K562 (cell line): Measurements from ENCODE around the gene PGBD1. TPM values are rescaled to one million over a fixed set of nuclear protein-coding genes. Genes with fewer than 3 reads are reported as not detected.

Experiments used
- BRF1 ChIP-seq: IDR thresholded peaks from 3 replicates; pipeline ENCODE4 v1.6.1; 2011; ENCODE audit warnings: borderline replicate concordance, mild to moderate bottlenecking; ENCODE audit not compliant: insufficient read length; ENCODE audit errors: extremely low read depth
- DIDO1 ChIP-seq: fragments of 450-650 bp; IDR thresholded peaks from 2 replicates; pipeline ENCODE4 v1.6.1; 2016; ENCODE audit warnings: low read depth, missing biosample characterization, missing genetic modification characterization
- EHMT2 ChIP-seq: fragments of 450-650 bp; IDR thresholded peaks from 2 replicates; pipeline ENCODE4 v1.6.1; 2018; ENCODE audit warnings: antibody characterized with exemption
- EP300 ChIP-seq: IDR thresholded peaks from 2 replicates; pipeline ENCODE4 v1.6.1; 2012; ENCODE audit warnings: low read length, improper control_type of control experiment
- FOXM1 ChIP-seq, 2 experiments: fragments of 450-650 bp in 1 of 2; sonication (generic) in 1 of 2; formaldehyde crosslinking in 1 of 2; IDR thresholded peaks; 2 replicates each; pipeline versions ENCODE4 v1.6.1 to v1.9.0; 2017 to 2022; ENCODE audit warnings: low read depth in 2 of 2, mild to moderate bottlenecking in 2 of 2, missing genetic modification reagents in 1 of 2, moderate library complexity in 1 of 2
- IRF9 ChIP-seq: fragments of 450-650 bp; IDR thresholded peaks from 2 replicates; pipeline ENCODE4 v1.6.1; 2016; ENCODE audit warnings: missing biosample characterization, missing genetic modification characterization
- NFRKB ChIP-seq: fragments of 450-650 bp; IDR thresholded peaks from 2 replicates; pipeline ENCODE4 v1.6.1; 2016; ENCODE audit warnings: low read depth
- RBBP5 ChIP-seq: fragments of 200-600 bp; sonication (generic); IDR thresholded peaks from 2 replicates; pipeline ENCODE4 v1.6.1; 2012; ENCODE audit warnings: borderline replicate concordance, mild to moderate bottlenecking, low read length, control low read depth, inconsistent platforms; ENCODE audit not compliant: insufficient read depth, poor library complexity, severe bottlenecking
- U2AF2 ChIP-seq: fragments of 200-400 bp; formaldehyde crosslinking; optimal IDR thresholded peaks from 2 replicates; pipeline ENCODE3; 2017; ENCODE audit warnings: low read depth, mild to moderate bottlenecking, low read length
- ZBTB40 ChIP-seq, 2 experiments: fragments of 450-650 bp in 1 of 2; sonication (generic) in 1 of 2; formaldehyde crosslinking in 1 of 2; IDR thresholded peaks; 2 replicates each; pipeline versions ENCODE4 v1.7.1 to v1.9.0; 2016 to 2022; ENCODE audit warnings: inconsistent platforms in 1 of 2, mild to moderate bottlenecking in 1 of 2, missing genetic modification reagents in 1 of 2
- ZNF584 ChIP-seq: fragments of 200-800 bp; sonication (Bioruptor generic); IDR thresholded peaks from 2 replicates; pipeline ENCODE4 v1.6.1; 2016; ENCODE audit warnings: low read depth, mild to moderate bottlenecking, missing genetic modification characterization, missing compliant biosample characterization
- ZNF785 ChIP-seq: fragments of 250-450 bp; sonication (Bioruptor Pico); IDR thresholded peaks from 2 replicates; pipeline ENCODE4 v1.4.0; 2020; ENCODE audit warnings: mild to moderate bottlenecking
- polyA plus RNA-seq, 8 experiments: library from polyadenylated mRNA; depleted of rRNA in 4 of 8; stranded (reverse) in 5 of 8; unstranded in 3 of 8; fragments of >200 nt; fragmentation: Nextera tagmentation in 2 of 8; fragmentation: Illumina TruSeq in 1 of 8; extraction: Ambion mirVana in 2 of 8; extraction: Trizol in 1 of 8; gene quantifications; 2 replicates each; pipeline versions ENCODE4 v1.2.1 to v1.2.3, GENCODE V29; 2011 to 2014; ENCODE audit warnings: inconsistent platforms in 1 of 8, missing spikeins in 1 of 8
- total RNA-seq, 7 experiments: library from RNA; depleted of rRNA in 6 of 7; stranded (reverse); fragments of >200 nt in 6 of 7; fragmentation: Illumina TruSeq in 2 of 7; extraction: Trizol in 2 of 7; gene quantifications; 2 replicates each; pipeline versions ENCODE4 v1.2.1 to v1.2.3, GENCODE V29; 2011 to 2021; ENCODE audit warnings: low replicate concordance in 1 of 7

Gene PGBD1
- total and polyA plus RNA-seq, 9 of the 15 experiments (the other 6 are each of a cell fraction or from before 2014, with no cell fraction given) = 3.3 to 9.0 (median 7.3) TPM

- TF ChIP-seq ZBTB40 (IDR thresholded peaks at IDR 0.05) (peak; percentile 99), ZBTB40 (CRISPR knock-in tag; IDR thresholded peaks at IDR 0.05) (no peak), FOXM1 (IDR thresholded peaks at IDR 0.05; ENCODE audit: low read depth) (peak; percentile 71), FOXM1 (CRISPR knock-in tag; IDR thresholded peaks at IDR 0.05; ENCODE audit: low read depth) (no peak), ZNF785 (CRISPR knock-in tag) (no peak), DIDO1 (tag) (peak; percentile 98), U2AF2 (no peak), NFRKB (peak; percentile 89), ZNF584 (no peak), EP300 (peak; percentile 62), EHMT2 (peak; percentile 55; the same call in 1 of the 2 replicates), BRF1 (no peak), IRF9 (tag) (no peak), RBBP5 (peak; percentile 45)
These were observed 29.1 kb upstream of the PGBD1 start, which contains the start of gene ZKSCAN4 (continued) for GRCh38 chr6:28252009-28252975.
